ENCODE data around the gene ACP3.
"Not testable (repeated sequence)": the region's sequence is repeated elsewhere in the genome, so short reads cannot be mapped to it uniquely, and the experiment has no call there.

The ACP3 gene

GRCh38 chr3:132362329-132362728 lies 45.1 kb downstream of the ACP3 start:
- Histone ChIP-seq H3K27me3 (ENCODE audit: insufficient read depth, low read depth) (no peaks in the 10 kb centered on the region), H3K4me3 (IDR thresholded peaks at IDR 0.05; ENCODE audit: insufficient read depth, low read depth, low read length) (no peak overlapping the region), H3K36me3 (ENCODE audit: insufficient read depth) (no peaks in the 10 kb centered on the region), H3K4me1 (ENCODE audit: low read depth, poor library complexity, severe bottlenecking) (no peaks in the 10 kb centered on the region), H4K20me1 (ENCODE audit: insufficient read depth) (no peaks in the 10 kb centered on the region), H3K79me2 (ENCODE audit: insufficient read depth, low read depth) (no peaks in the 10 kb centered on the region), H3K4me2 (no peak overlapping the region), H3K9ac (no peak overlapping the region), H3K27ac (no peak overlapping the region), H2AFZ (ENCODE audit: low read depth) (no peak overlapping the region)
- TF ChIP-seq, protein P1, sequence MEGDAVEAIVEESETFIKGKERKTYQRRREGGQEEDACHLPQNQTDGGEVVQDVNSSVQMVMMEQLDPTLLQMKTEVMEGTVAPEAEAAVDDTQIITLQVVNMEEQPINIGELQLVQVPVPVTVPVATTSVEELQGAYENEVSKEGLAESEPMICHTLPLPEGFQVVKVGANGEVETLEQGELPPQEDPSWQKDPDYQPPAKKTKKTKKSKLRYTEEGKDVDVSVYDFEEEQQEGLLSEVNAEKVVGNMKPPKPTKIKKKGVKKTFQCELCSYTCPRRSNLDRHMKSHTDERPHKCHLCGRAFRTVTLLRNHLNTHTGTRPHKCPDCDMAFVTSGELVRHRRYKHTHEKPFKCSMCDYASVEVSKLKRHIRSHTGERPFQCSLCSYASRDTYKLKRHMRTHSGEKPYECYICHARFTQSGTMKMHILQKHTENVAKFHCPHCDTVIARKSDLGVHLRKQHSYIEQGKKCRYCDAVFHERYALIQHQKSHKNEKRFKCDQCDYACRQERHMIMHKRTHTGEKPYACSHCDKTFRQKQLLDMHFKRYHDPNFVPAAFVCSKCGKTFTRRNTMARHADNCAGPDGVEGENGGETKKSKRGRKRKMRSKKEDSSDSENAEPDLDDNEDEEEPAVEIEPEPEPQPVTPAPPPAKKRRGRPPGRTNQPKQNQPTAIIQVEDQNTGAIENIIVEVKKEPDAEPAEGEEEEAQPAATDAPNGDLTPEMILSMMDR (conservative IDR thresholded peaks at IDR 0.05; ENCODE audit: low read depth, low read length), result no peak

DNA sequence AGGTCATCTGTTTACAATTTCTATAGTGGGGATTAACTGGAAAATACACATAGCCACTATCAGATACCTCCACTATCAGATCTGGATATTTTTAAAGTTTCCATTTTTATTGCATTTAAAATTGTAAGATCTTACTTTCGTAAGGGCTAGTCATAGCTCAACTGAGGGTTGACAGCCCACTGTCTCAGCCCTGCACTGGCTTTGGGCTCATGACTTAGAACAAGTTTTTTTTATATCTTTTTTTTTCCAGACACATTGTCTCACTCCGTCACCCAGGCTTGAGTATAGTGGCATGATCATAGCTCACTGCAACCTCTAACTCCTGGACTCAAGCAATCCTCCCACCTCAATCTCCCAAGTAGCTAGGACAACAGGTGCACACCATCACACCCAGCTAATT lies 51.3 kb downstream of the ACP3 start:
- no peaks in the 10 kb centered on the region for H3K36me3 ChIP-seq (ENCODE audit: insufficient read depth)
- H3K27me3 ChIP-seq (ENCODE audit: insufficient read depth, low read depth), result no peaks in the 10 kb centered on the region
- H3K27ac ChIP-seq, result no peak overlapping the region
- H3K4me1 ChIP-seq (ENCODE audit: low read depth, poor library complexity, severe bottlenecking), result no peaks in the 10 kb centered on the region
- TF ChIP-seq, protein P1 (conservative IDR thresholded peaks at IDR 0.05; ENCODE audit: low read depth, low read length), result no peak
- no peaks in the 10 kb centered on the region for H3K79me2 ChIP-seq (ENCODE audit: insufficient read depth, low read depth)
- H3K9ac ChIP-seq, result no peak overlapping the region
- no peak overlapping the region for H3K4me2 ChIP-seq
- no peak overlapping the region for H3K4me3 ChIP-seq (IDR thresholded peaks at IDR 0.05; ENCODE audit: insufficient read depth, low read depth, low read length)
- H2AFZ ChIP-seq (ENCODE audit: low read depth), result no peak overlapping the region
- no peaks in the 10 kb centered on the region for H4K20me1 ChIP-seq (ENCODE audit: insufficient read depth)

- no peak overlapping the region for H3K4me2 ChIP-seq
- no peak overlapping the region for H3K27ac ChIP-seq
- H3K36me3 ChIP-seq (ENCODE audit: insufficient read depth), result no peaks in the 10 kb centered on the region
- no peaks in the 10 kb centered on the region for H4K20me1 ChIP-seq (ENCODE audit: insufficient read depth)
- H3K9ac ChIP-seq, result no peak overlapping the region
- H3K4me3 ChIP-seq (IDR thresholded peaks at IDR 0.05; ENCODE audit: insufficient read depth, low read depth, low read length), result no peak overlapping the region
- H3K27me3 ChIP-seq (ENCODE audit: insufficient read depth, low read depth), result no peaks in the 10 kb centered on the region
- TF ChIP-seq, protein P1 (conservative IDR thresholded peaks at IDR 0.05; ENCODE audit: low read depth, low read length), result no peak
- no peaks in the 10 kb centered on the region for H3K4me1 ChIP-seq (ENCODE audit: low read depth, poor library complexity, severe bottlenecking)
- H2AFZ ChIP-seq (ENCODE audit: low read depth), result no peak overlapping the region
- no peaks in the 10 kb centered on the region for H3K79me2 ChIP-seq (ENCODE audit: insufficient read depth, low read depth)
Observed at GRCh38 chr3:132368962-132369361, 51.8 kb downstream of the ACP3 start.

DNA sequence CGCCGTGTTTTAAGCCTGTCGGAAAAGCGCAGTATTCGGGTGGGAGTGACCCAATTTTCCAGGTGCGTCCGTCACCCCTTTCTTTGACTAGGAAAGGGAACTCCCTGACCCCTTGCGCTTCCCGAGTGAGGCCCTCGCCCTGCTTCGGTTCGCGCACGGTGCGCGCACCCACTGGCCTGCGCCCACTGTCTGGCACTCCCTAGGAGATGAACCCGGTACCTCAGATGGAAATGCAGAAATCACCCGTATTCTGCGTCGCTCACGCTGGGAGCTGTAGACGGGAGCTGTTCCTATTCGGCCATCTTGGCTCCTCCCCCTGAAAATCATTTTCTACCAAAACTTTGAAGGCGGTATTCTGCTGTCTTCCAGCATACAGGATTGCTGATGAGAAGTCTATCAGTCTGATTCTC lies 59.7 kb downstream of the ACP3 start:
- not testable (repeated sequence) for H3K9ac ChIP-seq; H4K20me1 ChIP-seq (ENCODE audit: insufficient read depth); H3K27ac ChIP-seq; H3K79me2 ChIP-seq (ENCODE audit: insufficient read depth, low read depth); H3K4me2 ChIP-seq; H3K27me3 ChIP-seq (ENCODE audit: insufficient read depth, low read depth); H3K4me3 ChIP-seq (IDR thresholded peaks at IDR 0.05; ENCODE audit: insufficient read depth, low read depth, low read length); H2AFZ ChIP-seq (ENCODE audit: low read depth); H3K36me3 ChIP-seq (ENCODE audit: insufficient read depth)
- peaks cover 14% of the 10 kb centered on the region for H3K4me1 ChIP-seq (ENCODE audit: low read depth, poor library complexity, severe bottlenecking)

DNA sequence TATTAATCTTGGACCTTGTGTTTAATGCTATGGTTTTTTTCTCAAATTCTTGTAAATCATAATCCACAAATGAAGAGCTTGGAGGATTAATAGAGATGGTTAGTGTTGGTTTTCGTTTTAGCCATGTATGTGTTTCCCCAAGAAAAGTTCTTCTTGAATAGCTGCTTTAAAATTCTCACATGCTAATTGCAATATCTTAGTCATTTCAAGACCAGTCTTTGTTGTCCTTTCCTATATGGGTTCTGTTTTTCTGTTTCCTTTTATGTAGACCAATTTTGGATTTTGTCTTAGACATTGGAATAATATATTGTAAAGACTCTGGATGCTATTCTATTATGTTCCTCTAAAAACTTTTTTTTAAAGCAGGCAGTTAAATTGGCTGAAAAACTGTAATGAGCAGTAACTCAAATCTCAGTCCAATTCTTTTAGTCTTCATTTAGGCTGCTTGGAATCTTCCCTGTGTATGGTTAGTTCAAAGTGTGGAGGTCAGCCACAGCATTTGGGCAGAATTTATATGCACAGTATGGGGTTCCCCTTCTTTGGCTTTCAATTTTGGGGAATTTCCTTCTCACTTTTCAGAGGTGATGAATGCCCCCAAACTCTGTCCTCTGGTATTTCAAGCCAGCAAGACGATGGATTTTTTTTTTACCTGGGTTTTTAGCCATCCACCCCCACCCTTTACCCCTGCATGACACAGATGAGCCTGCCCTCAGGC lies 61.0 kb downstream of the ACP3 start:
- Histone ChIP-seq H2AFZ (ENCODE audit: low read depth) (no peak overlapping the region), H3K4me3 (IDR thresholded peaks at IDR 0.05; ENCODE audit: insufficient read depth, low read depth, low read length) (no peak overlapping the region), H3K79me2 (ENCODE audit: insufficient read depth, low read depth) (no peaks in the 10 kb centered on the region), H3K36me3 (ENCODE audit: insufficient read depth) (no peaks in the 10 kb centered on the region), H3K4me2 (no peak overlapping the region), H4K20me1 (ENCODE audit: insufficient read depth) (no peaks in the 10 kb centered on the region), H3K27me3 (ENCODE audit: insufficient read depth, low read depth) (no peaks in the 10 kb centered on the region), H3K27ac (no peak overlapping the region), H3K4me1 (ENCODE audit: low read depth, poor library complexity, severe bottlenecking) (peaks cover 14% of the 10 kb centered on the region), H3K9ac (no peak overlapping the region)
- TF ChIP-seq, protein P1 (conservative IDR thresholded peaks at IDR 0.05; ENCODE audit: low read depth, low read length), result no peak
